ENCODE results near the gene RAD51B. TPM values are rescaled to one million over a fixed set of nuclear protein-coding genes. Genes with fewer than 3 reads are reported as not detected.

Gene RAD51B
- total and polyA plus RNA-seq, 9 of the 15 experiments (the other 6 are each of a cell fraction or from before 2014, with no cell fraction given): 8.5 to 17.3 (median 11.3) TPM

DNA sequence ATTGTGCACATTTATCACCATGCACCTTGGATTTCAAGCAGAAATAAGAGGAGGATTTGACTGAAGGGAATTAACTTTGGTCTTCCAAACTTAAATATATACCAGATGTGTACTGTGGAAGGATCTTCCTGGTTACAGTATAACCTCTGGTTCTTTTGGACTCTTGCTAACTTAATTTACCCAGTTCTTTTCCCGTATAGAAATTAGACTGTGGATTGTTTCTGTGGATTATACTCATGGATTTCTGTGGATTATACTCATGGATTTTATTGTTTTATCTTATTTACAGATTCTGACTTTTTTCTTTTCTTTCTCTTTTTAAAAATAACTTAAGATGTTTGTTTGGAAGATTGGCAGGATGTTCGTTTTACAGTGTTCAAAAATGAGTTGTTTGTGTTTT, 215.3 kb downstream of the RAD51B start:
- in situ Hi-C loops (cut with MboI) (loop anchor here (10.0 kb wide), 1 partner anchor 450 kb away; no protein-coding TSS in a partner anchor), intact Hi-C loops (cut with micrococcal nuclease) (no loop called here)
- H3K4me1 ChIP-seq (replicated peaks in 1 of 2; ENCODE audit: control insufficient read depth in 2 of 2, insufficient read depth in 2 of 2, low read length in 2 of 2): no peaks in the 10 kb centered on the region
- H3K79me2 ChIP-seq (ENCODE audit: control insufficient read depth, insufficient read depth, low read length): no peaks in the 10 kb centered on the region
- H2AFZ ChIP-seq (ENCODE audit: low read depth, low read length): no peak overlapping the region
- H3K36me3 ChIP-seq (ENCODE audit: control insufficient read depth, insufficient read depth, low read length): no peaks in the 10 kb centered on the region
- H3K27me3 ChIP-seq (ENCODE audit: control insufficient read depth in 2 of 2, insufficient read depth in 2 of 2, low read length in 2 of 2): no peaks in the 10 kb centered on the region
- DNase-seq (ENCODE audit: extremely low read depth in 1 of 4, low spot score in 3 of 4): no peak
- no peak overlapping the region for H3K4me3 ChIP-seq
- ChIA-PET CTCF (ENCODE audit: low intra/inter-chr PET ratio) (no interaction called here), POLR2A (no interaction called here)
- H3K4me2 ChIP-seq (ENCODE audit: insufficient read depth, low read length): no peak overlapping the region
- no peaks in the 10 kb centered on the region for H4K20me1 ChIP-seq (replicated peaks; ENCODE audit: control insufficient read depth, insufficient read depth, low read length)
- FAIRE-seq: no peak
- no peak overlapping the region for H3K27ac ChIP-seq (ENCODE audit: extremely low read depth, low read depth, low read length)
- ATAC-seq: no peak
- no peaks in the 10 kb centered on the region for H3K9me1 ChIP-seq (ENCODE audit: control insufficient read depth, insufficient read depth, low read length)
- H3K9me3 ChIP-seq (replicated peaks; ENCODE audit: control insufficient read depth, insufficient read depth, low read depth, low read length): no peaks in the 10 kb centered on the region
- BruUV-seq (replicated peaks): no TSS peak
- no peak overlapping the region for H3K9ac ChIP-seq (ENCODE audit: insufficient read depth in 1 of 2, low read depth in 2 of 2, low read length in 2 of 2)
- 14% methylated on average over 2 of the region's 2 CpGs for WGBS (ENCODE audit: insufficient coverage, low coverage, missing lambda C conversion rate)
- TF ChIP-seq SMC3 (conservative IDR thresholded peaks at IDR 0.05; ENCODE audit: insufficient read depth, low read depth, low read length) (no peak), ZNF316 (IDR thresholded peaks at IDR 0.05) (no peak), BHLHE40 (IDR thresholded peaks at IDR 0.05; ENCODE audit: low read length) (no peak), FOXP1 (CRISPR knock-in tag; IDR thresholded peaks at IDR 0.05) (no peak), ZSCAN29 (IDR thresholded peaks at IDR 0.05) (no peak), TOE1 (IDR thresholded peaks at IDR 0.05; ENCODE audit: borderline replicate concordance) (no peak), TOE1 (CRISPR knock-in tag; IDR thresholded peaks at IDR 0.05; ENCODE audit: borderline replicate concordance, low read depth) (no peak), NCOA1 (IDR thresholded peaks at IDR 0.05; ENCODE audit: low read depth) (no peak), HDAC2 (IDR thresholded peaks at IDR 0.05) (no peak), FIP1L1 (IDR thresholded peaks at IDR 0.05; ENCODE audit: low read depth, low read length, poor library complexity, severe bottlenecking) (no peak), NRF1 (conservative IDR thresholded peaks at IDR 0.05 in 1 of 2, IDR thresholded peaks at IDR 0.05 in 1 of 2) (no peak), MAFF (IDR thresholded peaks at IDR 0.05; ENCODE audit: low read length) (no peak), HNRNPL (IDR thresholded peaks at IDR 0.05; ENCODE audit: low read depth, low read length) (no peak)
- TF ChIP-seq, protein P1, sequence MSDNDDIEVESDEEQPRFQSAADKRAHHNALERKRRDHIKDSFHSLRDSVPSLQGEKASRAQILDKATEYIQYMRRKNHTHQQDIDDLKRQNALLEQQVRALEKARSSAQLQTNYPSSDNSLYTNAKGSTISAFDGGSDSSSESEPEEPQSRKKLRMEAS (CRISPR knock-in tag; IDR thresholded peaks at IDR 0.05): no peak
- TF ChIP-seq, protein P2, sequence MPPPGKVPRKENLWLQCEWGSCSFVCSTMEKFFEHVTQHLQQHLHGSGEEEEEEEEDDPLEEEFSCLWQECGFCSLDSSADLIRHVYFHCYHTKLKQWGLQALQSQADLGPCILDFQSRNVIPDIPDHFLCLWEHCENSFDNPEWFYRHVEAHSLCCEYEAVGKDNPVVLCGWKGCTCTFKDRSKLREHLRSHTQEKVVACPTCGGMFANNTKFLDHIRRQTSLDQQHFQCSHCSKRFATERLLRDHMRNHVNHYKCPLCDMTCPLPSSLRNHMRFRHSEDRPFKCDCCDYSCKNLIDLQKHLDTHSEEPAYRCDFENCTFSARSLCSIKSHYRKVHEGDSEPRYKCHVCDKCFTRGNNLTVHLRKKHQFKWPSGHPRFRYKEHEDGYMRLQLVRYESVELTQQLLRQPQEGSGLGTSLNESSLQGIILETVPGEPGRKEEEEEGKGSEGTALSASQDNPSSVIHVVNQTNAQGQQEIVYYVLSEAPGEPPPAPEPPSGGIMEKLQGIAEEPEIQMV (tag; conservative IDR thresholded peaks at IDR 0.05; ENCODE audit: low read depth): no peak
- TF ChIP-seq, protein P3, sequence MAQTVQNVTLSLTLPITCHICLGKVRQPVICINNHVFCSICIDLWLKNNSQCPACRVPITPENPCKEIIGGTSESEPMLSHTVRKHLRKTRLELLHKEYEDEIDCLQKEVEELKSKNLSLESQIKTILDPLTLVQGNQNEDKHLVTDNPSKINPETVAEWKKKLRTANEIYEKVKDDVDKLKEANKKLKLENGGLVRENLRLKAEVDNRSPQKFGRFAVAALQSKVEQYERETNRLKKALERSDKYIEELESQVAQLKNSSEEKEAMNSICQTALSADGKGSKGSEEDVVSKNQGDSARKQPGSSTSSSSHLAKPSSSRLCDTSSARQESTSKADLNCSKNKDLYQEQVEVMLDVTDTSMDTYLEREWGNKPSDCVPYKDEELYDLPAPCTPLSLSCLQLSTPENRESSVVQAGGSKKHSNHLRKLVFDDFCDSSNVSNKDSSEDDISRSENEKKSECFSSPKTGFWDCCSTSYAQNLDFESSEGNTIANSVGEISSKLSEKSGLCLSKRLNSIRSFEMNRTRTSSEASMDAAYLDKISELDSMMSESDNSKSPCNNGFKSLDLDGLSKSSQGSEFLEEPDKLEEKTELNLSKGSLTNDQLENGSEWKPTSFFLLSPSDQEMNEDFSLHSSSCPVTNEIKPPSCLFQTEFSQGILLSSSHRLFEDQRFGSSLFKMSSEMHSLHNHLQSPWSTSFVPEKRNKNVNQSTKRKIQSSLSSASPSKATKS (CRISPR knock-in tag; IDR thresholded peaks at IDR 0.05): no peak

Measured in K562 (cell line).